HG03565 (cell line): Measurements from ENCODE around the gene IQCB1.
"Not testable (repeated sequence)": the region's sequence is repeated elsewhere in the genome, so short reads cannot be mapped to it uniquely, and the experiment has no call there.

ENCODE experiments used
- ATAC-seq: cut with Tn5 transposase; IDR thresholded peaks from one replicate; pipeline ENCODE4 v1.9.1; 2021; ENCODE audit warnings: mild to moderate bottlenecking, moderate library complexity; ENCODE audit not compliant: unreplicated experiment

Gene IQCB1

DNA sequence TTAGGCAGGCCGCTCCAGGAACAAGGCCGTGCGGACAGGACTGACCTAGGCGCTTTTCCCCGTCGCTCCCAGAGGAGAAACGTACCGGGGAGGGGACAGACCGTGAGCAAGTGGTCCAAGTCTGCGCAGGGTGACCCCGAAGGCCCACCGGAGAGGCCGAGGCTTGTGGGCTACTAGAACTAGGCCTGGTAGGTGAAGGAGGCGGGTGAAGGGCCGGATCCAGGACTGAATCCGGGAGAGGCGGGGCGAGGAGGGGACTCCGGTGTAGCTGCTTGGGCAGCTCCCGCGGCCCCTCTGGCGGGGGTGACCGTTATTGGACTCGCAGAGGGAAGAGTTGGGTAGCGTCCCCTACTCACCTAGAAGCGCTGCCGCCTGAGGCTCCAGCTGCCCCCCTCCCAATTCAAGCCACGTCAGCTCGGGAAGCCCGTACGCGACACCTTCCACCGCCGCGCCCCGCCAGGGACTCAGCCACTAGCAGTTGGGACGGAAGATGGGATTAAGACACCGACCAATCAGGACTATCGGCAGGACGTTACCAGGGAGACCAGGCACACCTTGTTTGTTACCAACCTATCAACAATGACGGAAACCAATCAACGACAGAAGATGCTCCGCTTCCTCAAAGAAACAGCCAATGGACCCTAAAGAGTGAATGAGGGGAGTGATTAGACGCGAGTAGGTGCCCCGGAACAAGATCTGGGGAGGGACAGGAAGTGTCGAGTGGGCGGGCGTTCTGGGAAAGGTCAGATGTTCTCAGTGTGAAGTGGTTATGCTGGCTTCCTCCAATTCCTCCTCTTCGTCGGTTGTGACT, 85.4 kb downstream of the IQCB1 start, which contains the start of gene GOLGB1:
Gene GOLGB1 (minus strand): TSS at position 466 of the 811 bp plus-strand sequence. CDS start 18,770 bp downstream, outside the sequence.
- peak; percentile 98 for ATAC-seq

DNA sequence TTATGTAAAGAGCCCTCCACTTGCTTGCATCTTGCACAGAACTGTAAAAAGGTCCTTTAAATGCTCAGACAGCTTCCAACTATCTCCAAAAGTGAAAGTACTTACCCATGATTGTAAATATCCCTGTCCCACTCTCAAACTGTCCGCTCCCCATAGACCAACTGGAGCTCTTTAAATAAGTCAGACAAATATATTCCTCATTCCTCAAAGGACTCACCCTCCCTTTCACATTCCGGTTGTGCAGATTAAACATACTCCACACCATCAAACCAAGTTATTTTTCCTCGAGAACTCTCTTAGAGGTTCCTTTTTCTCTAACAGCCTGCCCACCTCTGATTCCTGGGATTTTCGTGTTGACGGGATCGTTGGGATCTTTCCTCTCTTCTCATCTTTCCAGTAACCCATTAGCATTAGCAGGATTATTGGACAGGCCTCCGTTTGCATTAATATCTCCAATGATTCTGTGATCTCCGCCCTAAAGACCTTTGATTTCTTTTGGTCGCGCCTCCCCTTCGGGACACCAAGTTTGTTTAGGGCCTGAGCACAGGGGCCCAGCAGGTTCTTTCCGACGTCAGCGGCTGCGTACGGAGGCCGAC, 86.1 kb downstream of the IQCB1 start:
- peak; percentile 3 for ATAC-seq

DNA sequence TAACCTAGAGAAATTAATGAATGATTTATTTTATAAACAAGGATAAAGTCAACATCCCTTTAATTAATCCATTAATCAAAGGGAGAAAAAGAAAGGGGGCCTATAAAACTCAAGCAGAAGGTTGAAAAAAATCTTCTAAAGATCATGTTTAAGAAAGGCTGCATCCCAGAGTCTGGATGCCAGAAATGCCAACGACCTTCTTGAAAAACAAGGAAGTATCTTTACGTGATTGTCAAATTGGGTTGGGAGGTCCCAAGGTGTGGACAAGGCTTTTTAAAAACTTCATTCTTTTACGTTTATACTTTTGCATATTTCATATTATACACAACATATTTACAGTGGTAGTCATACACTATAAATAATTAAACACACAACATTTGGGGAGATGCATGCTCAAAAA, 86.9 kb downstream of the IQCB1 start:
- no peak for ATAC-seq

DNA sequence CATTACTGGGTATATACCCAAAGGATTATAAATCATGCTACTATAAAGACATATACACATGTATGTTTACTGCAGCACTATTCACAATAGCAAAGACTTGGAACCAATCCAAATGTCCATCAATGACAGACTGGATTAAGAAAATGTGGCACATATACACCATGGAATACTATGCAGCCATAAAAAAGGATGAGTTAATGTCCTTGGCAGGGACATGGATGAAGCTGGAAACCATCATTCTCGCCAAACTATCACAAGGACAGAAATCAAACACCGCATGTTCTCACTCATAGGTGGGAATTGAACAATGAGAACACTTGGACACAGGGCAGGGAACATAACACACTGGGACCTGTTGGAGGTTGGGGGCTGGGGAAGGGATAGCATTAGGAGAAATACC, 91.8 kb downstream of the IQCB1 start:
- not testable (repeated sequence) for ATAC-seq

DNA sequence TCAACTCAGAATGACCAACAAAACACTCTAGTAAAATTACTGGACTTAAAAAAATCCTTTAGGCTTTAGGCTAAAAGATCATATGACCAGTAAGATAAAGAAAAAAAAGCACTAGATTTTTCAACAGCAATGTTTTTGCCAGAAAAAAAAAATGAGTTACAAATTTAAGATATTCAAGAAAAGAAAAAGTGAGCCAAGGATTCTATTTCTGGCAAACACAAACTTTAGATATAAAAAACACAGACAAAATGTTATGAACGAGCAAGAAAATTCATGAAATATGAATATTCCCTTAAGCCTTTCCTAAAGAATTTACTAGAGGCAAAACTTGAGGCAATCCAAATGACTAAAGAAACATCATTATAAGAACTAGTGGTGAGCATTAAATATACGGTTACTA, 94.0 kb downstream of the IQCB1 start:
- no peak for ATAC-seq

DNA sequence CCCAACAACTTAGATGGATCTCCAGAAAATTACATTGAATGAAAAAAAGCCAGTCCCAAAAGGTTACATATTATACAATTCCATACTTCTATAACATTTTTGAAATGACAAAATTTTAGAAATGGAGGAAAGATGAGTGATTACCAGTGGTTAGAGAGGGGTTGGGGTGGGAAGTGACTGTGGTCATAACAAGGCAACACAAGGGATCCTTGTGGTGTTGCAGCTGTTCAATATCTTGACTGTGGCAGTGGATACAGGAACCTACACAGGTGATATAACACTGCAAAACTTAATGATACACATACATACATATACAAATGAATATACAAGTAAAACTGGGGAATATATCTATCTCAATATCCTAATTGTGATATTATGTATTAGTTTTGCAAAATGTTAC, 95.0 kb downstream of the IQCB1 start:
- ATAC-seq: no peak

DNA sequence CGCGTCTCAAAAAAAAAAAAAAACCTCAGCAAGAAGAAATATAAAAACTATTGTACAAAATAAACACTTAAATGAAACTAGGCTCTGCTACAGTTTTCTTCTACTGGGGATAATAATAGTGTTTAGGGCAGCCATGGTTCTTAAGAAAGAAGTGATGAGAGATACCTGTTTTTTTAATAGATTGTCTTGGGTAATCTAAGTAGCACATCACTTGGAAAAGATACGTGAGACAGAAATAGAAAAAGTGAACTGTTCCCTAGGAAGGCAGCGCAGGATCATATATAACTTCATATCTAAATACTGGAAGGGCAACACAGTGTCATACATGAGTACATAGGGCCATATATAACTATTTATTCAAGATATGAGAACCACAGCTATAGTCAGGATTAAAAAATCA, 97.2 kb downstream of the IQCB1 start:
- no peak for ATAC-seq

DNA sequence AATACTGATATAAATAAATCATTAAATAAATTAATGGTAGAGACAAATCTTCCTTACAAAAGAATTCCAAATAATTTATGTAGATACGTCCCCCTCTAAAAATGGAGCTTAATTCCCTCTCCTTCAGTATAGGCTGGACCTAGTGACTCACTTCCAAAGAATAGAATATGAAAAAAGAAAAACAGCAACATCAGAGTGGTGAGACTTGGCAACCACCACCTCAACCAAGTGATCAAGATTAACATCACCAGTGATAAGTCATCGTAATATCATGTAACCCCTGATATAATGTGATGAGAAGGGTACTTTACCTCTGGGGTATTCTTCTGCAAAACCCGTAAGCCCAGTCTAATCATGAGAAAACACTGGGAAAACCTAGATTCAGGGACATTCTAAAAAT, 98.7 kb downstream of the IQCB1 start:
- ATAC-seq: no peak

DNA sequence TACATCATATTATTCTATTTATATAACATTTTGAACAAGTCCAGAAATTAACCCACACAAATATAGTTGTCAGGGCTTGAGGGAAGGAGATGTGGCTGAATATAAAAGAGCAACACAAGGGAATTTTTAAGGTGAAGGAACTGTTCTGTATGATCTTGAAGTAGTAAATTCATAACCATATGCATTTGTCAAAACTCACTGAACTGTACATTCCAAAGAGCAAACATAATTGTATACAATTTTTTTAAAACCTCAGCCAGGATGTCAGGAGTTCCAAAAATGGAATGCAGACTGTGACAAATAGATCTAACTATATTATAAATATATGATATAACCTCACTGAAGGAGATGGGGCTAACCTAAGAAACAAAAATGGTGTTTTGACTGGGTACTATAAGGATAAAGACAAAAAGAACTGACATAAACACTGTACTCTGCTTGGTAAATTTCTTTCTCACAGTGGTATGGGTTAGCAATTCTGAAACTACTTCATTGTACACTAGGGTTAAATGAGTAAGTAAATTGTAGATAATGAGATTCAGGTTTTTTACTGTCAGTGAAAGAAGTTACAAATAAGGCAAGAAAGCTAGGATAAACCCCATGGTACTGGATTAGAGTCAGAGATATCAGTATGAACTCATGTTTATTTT, 99.7 kb downstream of the IQCB1 start:
- peak; percentile 97 for ATAC-seq

DNA sequence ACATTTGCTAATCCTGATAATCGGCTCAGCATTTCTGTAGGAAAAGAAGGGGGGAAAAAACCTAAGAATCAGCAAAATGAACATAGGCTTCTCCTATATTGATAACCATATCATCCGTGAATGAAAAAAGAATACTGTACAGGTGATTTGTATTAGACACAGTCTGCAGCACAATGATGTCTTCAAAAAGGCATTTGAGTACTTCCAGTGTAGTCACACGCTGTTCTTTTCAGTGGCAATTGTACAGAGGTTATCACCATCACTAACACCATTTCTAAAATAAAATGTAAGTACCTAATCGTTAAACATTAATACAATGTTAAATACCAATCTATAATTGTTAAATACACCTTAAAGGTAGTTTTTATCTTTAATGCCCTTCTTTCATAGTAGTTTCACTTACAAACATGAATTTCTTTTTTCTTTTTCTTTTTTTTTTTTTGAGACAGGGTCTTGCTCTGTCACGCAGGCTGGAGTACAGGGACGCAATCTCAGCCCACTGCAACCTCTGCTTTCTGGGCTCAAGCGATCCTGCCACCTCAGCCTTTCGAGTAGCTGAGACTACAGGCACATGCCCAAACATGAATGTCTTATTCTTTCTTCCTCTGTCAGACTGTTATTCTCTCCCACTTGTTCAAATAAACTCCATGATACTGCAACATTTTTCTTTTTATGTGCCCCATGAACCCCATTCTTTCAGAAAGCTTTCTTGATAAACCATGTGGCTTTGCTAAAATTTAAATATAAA, 103.7 kb downstream of the IQCB1 start:
- ATAC-seq: no peak

DNA sequence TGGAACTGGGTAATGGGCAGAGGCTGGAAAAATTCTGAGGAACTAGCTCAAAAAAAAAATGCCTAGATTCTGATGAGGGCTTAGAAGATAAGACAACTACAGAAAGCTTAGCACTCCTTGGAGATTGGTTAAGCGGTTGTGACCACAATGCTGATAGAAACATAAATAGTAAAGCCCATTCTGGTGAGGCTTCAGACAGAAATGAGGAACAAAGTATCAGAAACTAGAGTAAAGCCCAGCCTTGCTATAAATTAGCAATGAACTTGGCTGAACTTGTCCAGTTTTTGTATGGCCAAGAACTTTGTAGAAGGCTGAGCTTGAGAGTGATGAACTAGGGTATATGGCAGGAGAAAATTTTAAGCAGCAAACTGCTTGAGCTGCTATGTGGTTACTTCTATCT, 110.7 kb downstream of the IQCB1 start:
- peak; percentile 95 for ATAC-seq

DNA sequence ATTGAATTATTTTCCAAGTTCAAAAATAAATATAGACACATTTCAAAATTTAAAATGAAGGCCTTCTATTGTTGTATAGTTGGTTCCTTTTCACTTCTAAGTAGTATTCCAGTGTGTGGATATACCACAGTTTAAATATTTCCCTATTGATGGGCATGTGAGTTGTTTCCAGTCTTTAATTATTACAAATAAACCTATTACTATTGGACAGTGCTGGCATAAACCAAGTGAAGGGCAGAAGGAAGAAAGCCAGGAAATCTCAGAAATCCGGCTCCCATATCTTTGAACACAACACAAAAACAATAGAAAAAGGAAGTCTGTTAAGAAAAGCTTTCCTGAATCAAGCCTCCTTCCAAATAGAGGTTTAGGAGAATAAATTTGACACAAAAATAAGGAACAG, 111.4 kb downstream of the IQCB1 start:
- no peak for ATAC-seq

DNA sequence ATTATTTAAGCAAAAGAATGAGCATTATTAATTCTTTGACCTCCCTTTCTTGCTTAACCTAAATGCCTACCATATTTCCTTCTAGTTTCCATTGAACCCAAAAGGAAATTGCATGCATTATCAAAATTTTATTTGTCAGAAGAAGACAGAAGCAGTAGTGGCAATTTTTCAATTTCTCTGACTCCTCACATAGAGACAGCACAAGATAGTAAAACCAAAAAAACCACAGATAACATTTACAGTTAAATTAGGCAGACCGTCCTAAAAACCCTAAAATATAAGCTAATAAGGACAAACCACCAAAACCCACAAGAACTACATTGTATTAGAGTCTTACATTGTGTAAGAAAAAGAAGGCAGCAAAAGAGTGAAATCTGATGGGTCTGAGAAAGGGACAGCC, 112.4 kb downstream of the IQCB1 start:
- ATAC-seq: no peak

DNA sequence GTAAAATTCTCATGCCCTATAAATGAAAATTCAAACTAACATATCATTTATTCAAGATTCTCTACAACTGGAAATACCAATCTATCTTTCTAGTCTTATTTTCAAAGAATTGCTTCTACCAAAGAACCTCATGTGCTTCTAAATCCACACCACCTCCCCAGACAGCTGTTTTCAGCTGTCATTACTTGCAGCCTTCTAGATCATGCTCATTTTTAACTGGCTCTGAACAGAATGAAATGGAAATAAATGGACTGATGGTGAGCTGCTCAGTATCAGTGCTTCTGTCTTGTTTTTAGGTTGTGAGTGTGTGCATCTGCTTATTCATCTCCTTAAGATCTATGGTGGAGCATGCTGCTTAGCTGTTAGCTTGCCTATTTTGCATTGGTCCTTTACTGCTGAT, 114.7 kb downstream of the IQCB1 start:
- no peak for ATAC-seq
